COR-L47 (cell line): ENCODE data around the gene CDK9.
"Not testable (repeated sequence)": the region's sequence is repeated elsewhere in the genome, so short reads cannot be mapped to it uniquely, and the experiment has no call there.

ENCODE experiments used
- DNase-seq: peaks from one replicate; lab custom pipeline; 2025; lab: John Stamatoyannopoulos, UW

The CDK9 gene

GRCh38 chr9:127825319-127826051 is 39.7 kb downstream of the CDK9 start:
- DNase-seq = no peak

- no peak for DNase-seq
Measured at GRCh38 chr9:127826253-127826913, 40.5 kb downstream of the CDK9 start.

GRCh38 chr9:127828262-127829031 is 42.6 kb downstream of the CDK9 start:
- DNase-seq = no peak

GRCh38 chr9:127829205-127829906 is 43.5 kb downstream of the CDK9 start:
- DNase-seq = no peak

GRCh38 chr9:127832248-127832647 is 46.4 kb downstream of the CDK9 start:
- no peak for DNase-seq

GRCh38 chr9:127833555-127833954 is 47.7 kb downstream of the CDK9 start:
- DNase-seq = no peak

- DNase-seq = no peak
Measured at GRCh38 chr9:127835991-127836516, 50.2 kb downstream of the CDK9 start.

- DNase-seq = not testable (repeated sequence)
Measured at GRCh38 chr9:127836561-127836960, 50.7 kb downstream of the CDK9 start.

- no peak for DNase-seq
Measured at GRCh38 chr9:127837346-127837745, 51.5 kb downstream of the CDK9 start.

GRCh38 chr9:127838375-127839078 is 52.7 kb downstream of the CDK9 start:
- DNase-seq = no peak
